ENCODE results near the gene ARPC1B. TPM values are rescaled to one million over a fixed set of nuclear protein-coding genes. Genes with fewer than 3 reads are reported as not detected.
A peak's percentile ranks its signal among the peaks of the same experiment; 100 is the strongest.
"Not testable (repeated sequence)": the region's sequence is repeated elsewhere in the genome, so short reads cannot be mapped to it uniquely, and the experiment has no call there.

ARPC1B gene
- total RNA-seq, 3 donors from 2014 or later: 108 to 176 (median 169) TPM

- Histone ChIP-seq H3K4me1 (no peaks in the 10 kb centered on the region), H3K27me3 (no peaks in the 10 kb centered on the region), H3K4me3 (no peak overlapping the region), H3K9me3 (no peaks in the 10 kb centered on the region), H3K27ac (no peak overlapping the region), H3K36me3 (no peaks in the 10 kb centered on the region)
- DNase-seq (ENCODE audit: low spot score in 2 of 2): peak in 1 of 2 donors; percentile 2
- TF ChIP-seq POLR2A (IDR thresholded peaks at IDR 0.05) (no peak), POLR2AphosphoS5 (IDR thresholded peaks at IDR 0.05) (no peak)
- TF ChIP-seq, protein P1, sequence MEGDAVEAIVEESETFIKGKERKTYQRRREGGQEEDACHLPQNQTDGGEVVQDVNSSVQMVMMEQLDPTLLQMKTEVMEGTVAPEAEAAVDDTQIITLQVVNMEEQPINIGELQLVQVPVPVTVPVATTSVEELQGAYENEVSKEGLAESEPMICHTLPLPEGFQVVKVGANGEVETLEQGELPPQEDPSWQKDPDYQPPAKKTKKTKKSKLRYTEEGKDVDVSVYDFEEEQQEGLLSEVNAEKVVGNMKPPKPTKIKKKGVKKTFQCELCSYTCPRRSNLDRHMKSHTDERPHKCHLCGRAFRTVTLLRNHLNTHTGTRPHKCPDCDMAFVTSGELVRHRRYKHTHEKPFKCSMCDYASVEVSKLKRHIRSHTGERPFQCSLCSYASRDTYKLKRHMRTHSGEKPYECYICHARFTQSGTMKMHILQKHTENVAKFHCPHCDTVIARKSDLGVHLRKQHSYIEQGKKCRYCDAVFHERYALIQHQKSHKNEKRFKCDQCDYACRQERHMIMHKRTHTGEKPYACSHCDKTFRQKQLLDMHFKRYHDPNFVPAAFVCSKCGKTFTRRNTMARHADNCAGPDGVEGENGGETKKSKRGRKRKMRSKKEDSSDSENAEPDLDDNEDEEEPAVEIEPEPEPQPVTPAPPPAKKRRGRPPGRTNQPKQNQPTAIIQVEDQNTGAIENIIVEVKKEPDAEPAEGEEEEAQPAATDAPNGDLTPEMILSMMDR (IDR thresholded peaks at IDR 0.05): no peak
- intact Hi-C loops (cut with DNase I; ENCODE audit: low total_unique reads): no loop called here
Observed at GRCh38 chr7:99355098-99355497, 19.4 kb upstream of the ARPC1B start.

- H3K4me1 ChIP-seq: no peaks in the 10 kb centered on the region
- peak in 1 of 2 donors; percentile 25 for DNase-seq (ENCODE audit: low spot score in 2 of 2)
- H3K27ac ChIP-seq: no peak overlapping the region
- intact Hi-C loops (cut with DNase I; ENCODE audit: low total_unique reads): no loop called here
- H3K36me3 ChIP-seq: no peaks in the 10 kb centered on the region
- TF ChIP-seq POLR2AphosphoS5 (IDR thresholded peaks at IDR 0.05) (no peak), POLR2A (IDR thresholded peaks at IDR 0.05) (no peak)
- TF ChIP-seq, protein P1 (IDR thresholded peaks at IDR 0.05): no peak
- H3K27me3 ChIP-seq: no peaks in the 10 kb centered on the region
- H3K4me3 ChIP-seq: no peak overlapping the region
- no peaks in the 10 kb centered on the region for H3K9me3 ChIP-seq
Observed at GRCh38 chr7:99357701-99358490, 16.6 kb upstream of the ARPC1B start.

- H3K9me3 ChIP-seq; H3K4me3 ChIP-seq; H3K27ac ChIP-seq; H3K4me1 ChIP-seq; H3K27me3 ChIP-seq; intact Hi-C loops (cut with DNase I; ENCODE audit: low total_unique reads); H3K36me3 ChIP-seq: not testable (repeated sequence)
- DNase-seq (ENCODE audit: low spot score in 2 of 2): peak in 1 of 2 donors; percentile 10
Observed at GRCh38 chr7:99358521-99358920, 16.0 kb upstream of the ARPC1B start.

DNA sequence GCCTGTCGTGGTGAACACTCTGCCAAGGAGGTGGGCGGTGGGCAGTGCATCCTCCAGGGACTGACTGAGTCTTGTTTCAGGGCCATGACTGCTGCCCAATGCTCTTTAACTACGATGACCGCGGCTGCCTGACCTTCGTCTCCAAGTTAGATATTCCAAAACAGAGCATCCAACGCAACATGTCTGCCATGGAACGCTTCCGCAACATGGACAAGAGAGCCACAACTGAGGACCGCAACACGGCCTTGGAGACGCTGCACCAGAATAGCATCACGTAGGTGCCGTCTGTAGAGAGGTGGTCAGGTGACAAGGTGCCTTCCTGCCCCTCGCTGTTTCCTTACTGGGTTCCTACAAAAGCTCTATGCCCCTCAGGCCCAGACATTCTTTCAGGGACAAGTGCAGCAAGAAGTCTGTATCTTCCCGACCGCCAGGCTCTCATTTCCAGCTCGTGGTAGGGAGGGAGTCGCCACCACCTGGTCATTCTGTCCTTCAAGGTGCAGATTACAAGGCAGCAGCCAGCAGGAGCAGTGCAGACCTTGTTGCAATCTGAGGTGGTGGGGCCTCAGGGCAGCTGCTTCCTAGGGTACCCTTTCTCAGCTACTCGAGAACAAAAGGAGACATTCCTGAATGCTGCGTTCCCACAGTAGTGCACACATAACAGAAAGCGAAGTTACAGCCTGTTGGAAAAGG, 14.9 kb upstream of the ARPC1B start:
- H3K4me3 ChIP-seq: no peak overlapping the region
- TF ChIP-seq POLR2AphosphoS5 (IDR thresholded peaks at IDR 0.05) (no peak), POLR2A (IDR thresholded peaks at IDR 0.05) (no peak)
- TF ChIP-seq, protein P1 (IDR thresholded peaks at IDR 0.05): no peak
- H3K27ac ChIP-seq: no peak overlapping the region
- no peaks in the 10 kb centered on the region for H3K9me3 ChIP-seq
- no peaks in the 10 kb centered on the region for H3K4me1 ChIP-seq
- no peaks in the 10 kb centered on the region for H3K27me3 ChIP-seq
- peak in 1 of 2 donors; percentile 19 for DNase-seq (ENCODE audit: low spot score in 2 of 2)
- intact Hi-C loops (cut with DNase I; ENCODE audit: low total_unique reads): no loop called here
- no peaks in the 10 kb centered on the region for H3K36me3 ChIP-seq

- TF ChIP-seq POLR2A (IDR thresholded peaks at IDR 0.05) (no peak), POLR2AphosphoS5 (IDR thresholded peaks at IDR 0.05) (no peak)
- TF ChIP-seq, protein P1 (IDR thresholded peaks at IDR 0.05): no peak
- no peaks in the 10 kb centered on the region for H3K4me1 ChIP-seq
- intact Hi-C loops (cut with DNase I; ENCODE audit: low total_unique reads): no loop called here
- no peaks in the 10 kb centered on the region for H3K27me3 ChIP-seq
- no peak for DNase-seq (ENCODE audit: low spot score in 2 of 2)
- H3K4me3 ChIP-seq: no peak overlapping the region
- no peaks in the 10 kb centered on the region for H3K9me3 ChIP-seq
- no peak overlapping the region for H3K27ac ChIP-seq
- no peaks in the 10 kb centered on the region for H3K36me3 ChIP-seq
Observed at GRCh38 chr7:99362801-99363200, 11.7 kb upstream of the ARPC1B start.
